Activated CD4-positive, alpha-beta T cell treated with anti-CD3 and anti-CD28 coated beads for 1 hour (primary cell): Measurements from ENCODE around the gene DTNA.
"Not testable (repeated sequence)": the region's sequence is repeated elsewhere in the genome, so short reads cannot be mapped to it uniquely, and the experiment has no call there.

ENCODE experiments used
- DNase-seq: peaks from one replicate; pipeline ENCODE4 v3.0.0-alpha.2; 2020

The DTNA gene

DNA sequence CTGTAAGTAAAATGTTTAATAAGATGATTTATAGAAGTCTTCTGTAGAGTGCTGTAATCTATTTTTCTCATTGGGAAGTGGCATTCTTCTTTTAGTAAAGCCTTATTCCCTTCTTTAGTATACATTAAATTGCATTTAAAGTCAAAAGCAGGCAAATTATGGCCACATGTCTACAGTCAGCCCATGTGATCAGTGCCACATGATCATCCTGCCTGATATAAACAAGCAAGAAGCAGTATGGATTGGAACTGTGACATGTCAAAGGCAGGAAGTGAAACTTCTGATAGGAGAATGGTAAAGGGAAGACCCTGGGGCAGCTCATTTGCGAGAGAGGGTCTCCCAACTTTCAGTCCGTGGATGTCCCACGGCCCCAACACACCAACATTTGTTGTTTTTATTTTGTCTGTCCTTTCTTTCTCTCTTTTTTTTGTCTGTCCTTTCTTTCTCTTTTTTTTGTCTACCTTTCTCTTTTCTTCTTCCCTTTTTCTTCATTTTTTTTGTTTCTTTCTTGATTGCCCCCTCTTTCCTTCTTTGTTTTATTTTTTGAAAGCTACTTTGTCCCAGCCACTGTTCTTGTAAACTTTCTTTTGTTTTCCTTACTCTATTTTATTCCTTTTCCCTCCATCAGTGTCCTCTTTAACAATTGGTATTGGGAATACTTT lies 154.9 kb downstream of the DTNA start:
- no peak for DNase-seq

DNA sequence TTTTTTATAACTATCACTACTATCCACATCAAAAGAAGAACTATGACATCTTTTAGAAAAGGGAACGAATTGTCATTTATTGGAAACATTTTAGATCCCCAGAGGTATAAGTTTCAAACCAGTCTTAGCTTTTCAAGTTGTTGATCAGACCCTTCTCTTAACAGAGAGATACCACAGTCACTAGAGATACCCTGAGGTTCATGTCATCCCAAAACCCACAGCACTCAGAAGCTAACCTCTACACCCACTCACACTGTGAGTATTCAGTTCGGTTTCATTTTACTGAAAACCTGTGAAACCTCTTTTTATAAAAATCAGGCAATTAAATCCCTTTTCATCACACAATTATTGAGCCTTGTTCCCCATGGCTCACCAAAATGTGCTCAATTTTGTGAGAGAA lies 156.2 kb downstream of the DTNA start:
- DNase-seq = no peak

DNA sequence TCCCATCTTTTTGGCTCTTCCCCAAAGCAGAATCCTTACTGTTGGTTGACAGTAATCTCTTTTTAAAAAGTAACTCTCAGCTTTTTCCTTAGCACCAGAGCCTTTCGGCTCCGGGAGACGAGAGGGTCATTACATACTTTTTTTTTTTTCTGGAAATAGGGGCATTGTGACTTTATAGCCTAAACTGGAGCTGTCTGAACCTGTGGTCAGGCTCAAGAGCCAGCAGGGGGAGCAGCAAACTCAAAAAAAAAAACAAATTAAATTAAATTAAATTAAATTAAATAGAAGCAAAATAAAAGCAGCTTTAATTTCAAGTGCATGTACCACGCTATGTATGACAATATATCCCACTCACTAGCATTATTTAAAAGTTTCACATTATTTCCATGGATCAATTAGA lies 156.6 kb downstream of the DTNA start:
- DNase-seq = no peak

DNA sequence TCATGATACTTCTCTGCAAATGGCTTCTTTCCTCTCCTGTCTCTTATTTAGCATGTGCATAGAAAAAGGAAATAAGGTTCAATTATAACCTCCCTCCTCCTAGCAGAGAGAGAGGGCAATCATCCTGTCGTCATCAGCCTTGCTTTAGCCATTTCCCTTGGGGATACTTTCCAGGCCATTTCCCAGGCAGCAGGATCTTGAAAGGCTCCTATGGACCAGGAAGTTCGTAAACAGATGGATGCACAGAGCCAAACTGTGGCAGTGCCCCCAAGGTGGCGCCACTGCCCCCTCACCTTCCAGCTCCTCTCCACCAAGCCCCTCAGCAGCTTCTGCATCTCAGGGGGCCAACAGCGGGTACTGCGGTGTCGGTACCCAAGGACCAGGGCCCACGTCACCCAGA lies 157.4 kb downstream of the DTNA start:
- no peak for DNase-seq

DNA sequence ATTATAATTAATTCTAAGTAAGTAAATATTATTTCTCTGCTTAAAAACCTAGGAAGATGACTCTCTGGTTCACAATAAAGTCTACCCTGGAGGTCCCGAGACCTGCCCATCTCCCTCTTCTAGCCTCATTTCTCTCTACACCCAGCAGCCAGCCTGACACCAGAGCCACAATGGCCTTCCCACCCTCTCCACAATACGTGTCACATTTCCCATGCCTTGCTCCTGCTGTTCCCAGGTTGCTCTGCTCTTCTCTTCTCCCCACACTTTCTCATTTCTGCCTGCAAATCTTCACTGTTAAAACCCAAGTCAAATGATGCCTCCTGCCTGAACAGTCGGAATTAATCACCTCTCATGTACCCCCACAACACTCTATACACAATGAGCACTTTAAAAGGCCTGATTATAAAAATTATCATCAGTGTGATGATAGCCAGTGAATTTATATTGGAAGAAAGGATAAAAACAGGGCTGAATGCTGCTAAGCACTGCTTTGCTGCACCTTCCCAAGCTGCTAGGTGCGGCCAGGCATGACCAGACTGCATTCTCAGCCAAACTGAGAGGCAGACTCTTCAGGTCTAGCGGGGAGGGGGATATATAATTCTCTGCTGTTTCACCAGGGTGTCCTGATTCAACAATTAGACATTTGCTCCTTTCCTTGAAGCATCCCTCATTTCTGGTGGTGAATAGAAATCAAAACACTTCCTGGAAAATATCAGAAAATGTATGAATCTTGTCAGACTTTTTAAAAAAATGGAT lies 160.6 kb downstream of the DTNA start:
- DNase-seq = no peak

DNA sequence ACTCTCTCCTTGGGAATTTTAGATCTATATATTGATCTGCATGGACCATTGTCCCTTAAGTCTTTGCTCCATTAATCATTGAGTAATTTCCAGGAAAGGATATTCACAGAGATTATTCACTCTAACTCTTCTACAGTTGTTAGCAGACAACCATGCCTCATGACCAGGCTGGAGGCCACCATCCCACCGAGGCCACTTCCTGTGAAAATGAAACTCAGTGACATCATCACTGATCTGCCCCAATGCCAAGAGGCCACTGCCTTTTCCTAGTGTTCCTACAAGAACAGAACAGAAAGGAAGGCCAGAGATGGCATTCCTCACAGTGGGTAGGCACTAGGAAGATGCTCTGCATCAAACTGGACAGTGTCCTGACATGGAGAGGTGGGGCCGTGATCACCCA lies 161.3 kb downstream of the DTNA start:
- DNase-seq = no peak

DNA sequence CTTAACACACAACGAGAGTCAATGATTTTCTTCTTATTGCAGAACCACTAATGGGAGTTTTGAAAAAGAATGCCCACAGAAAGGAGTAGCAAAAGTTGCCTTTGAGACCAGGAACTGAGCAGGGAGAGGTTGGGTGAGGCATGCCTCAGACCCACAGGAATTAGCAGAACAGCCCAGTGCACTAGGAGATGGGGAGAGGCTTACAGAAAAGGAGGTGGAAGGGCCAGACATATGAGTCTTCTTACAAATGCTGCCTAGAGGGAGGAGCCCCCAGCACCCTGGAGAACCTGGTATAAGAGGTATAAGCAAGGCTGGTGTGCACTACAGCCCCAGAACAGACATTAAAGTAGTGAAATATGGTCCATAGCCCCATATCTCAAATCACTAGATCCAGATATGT lies 162.0 kb downstream of the DTNA start:
- no peak for DNase-seq

DNA sequence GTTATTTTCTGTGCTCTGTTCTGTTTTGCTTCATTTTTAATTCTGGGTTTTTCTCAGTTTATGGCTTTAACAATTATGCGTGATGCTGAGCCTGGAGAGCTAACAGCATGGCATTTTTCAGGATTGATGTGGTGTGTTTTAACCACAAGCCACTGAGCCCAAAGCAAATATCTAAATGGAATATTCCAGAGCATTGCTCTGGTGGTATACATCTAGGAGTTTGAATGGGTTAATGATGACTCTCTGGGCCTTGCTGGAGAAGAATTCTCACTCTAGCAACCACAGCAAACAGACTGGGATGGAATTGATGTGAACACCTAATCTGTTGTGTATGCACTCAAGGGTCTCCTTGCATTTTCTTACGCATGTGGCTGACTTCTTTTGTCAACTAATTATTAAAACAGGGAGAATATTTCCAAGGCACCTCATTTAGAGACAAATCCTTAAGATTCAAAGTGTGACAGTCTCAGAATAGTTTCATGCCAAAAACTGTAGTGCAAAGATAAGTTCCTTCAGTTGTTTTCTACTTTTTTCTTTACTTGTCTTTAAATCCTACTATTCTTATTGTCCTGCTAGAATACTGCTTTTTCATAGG lies 164.0 kb downstream of the DTNA start:
- DNase-seq = no peak

DNA sequence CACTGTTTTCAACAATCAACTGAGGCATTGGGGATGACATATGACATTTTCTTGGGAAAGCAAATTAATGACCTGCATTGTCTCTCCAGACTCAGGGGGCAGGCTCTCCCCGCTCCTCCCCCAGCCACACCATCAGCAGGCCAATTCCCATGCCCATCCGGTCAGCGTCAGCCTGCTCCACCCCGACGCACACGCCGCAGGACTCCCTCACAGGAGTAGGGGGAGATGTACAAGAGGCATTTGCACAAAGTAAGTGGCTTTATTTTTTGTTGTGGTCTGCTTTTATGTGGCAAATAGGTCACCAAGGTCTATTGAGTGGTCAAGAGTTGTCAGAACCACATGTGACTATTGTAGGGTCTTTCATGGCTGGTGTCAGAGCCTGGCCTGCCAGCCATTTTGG lies 165.1 kb downstream of the DTNA start:
- no peak for DNase-seq

DNA sequence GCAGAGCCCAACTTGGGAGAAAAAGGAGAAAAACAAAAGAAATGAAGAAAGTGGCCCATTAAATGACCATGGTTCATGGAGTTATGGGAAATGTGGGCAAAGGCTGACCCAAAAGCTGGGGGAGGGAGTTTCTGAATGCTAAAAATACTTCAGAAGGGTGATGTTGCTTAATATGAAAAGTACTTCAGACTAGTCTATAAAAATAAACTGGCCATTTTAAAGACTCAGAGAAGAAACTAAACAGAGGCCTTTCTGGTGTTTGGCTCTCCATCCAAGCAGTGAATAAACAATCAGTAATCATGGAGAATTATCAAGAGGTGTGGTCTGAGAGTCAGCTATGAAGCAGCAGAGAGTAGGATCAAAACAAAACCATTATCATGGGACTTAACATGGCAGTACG lies 170.3 kb downstream of the DTNA start:
- DNase-seq = no peak

DNA sequence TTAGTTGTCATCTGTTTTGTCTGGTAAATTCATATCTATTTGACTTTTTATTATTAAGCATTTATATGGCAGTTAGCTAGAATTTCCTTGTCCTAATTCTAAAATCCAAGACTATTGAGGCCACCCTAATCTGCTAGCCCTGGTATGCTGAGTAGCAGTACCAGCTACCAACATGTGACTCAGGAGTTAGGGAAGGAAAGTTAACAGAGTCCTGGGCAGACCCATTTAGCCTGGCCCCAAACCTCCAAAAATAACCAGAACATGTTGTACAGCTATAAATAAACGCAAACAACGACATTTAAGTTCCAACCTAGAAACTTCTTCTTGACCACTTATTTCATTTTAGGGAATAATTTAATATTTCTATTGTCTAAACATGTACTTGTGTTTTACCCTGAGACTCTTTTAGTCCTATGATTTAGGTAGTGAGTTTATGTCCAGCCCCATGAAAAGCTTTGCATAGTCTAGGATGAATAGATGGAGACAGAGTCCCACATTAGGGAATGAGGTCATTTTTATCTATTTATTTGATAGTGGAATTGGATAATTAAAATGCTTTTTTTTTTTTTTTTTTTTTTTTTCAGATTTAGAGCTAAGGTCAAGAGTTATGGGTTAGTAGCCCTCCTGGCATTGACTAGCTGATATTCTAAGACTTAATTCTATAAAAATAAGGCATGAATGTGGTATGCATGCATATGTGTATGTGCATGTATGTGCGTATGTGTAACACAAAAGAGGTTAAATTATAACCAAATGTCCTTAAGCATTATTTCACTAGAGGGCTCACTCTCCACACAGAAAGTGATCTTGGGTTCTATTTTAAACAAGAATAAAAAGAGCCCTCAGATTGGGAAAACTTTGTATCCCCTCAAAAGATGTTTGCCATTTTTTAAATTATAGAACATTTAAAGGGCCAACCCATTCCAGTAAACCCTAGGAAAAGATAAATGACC lies 171.1 kb downstream of the DTNA start:
- no peak for DNase-seq

DNA sequence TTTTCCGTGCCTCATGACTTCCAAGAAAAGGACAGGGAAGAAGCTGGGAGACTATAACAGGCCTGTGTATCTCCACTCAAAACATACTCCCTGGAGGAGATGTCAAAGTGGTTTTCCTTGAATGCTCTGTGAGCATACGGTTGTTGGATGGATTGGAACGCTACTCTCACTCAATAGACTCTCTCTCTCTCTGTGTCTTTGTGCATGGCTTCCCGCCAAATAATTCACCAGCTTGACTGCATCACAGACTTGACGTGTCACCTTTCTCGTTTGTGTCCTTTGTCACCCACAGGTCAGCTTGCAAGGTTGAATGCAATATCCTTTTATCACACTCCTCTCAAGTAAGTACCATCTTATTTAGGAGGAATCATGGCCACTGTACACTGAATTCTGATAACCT lies 174.3 kb downstream of the DTNA start:
- no peak for DNase-seq

DNA sequence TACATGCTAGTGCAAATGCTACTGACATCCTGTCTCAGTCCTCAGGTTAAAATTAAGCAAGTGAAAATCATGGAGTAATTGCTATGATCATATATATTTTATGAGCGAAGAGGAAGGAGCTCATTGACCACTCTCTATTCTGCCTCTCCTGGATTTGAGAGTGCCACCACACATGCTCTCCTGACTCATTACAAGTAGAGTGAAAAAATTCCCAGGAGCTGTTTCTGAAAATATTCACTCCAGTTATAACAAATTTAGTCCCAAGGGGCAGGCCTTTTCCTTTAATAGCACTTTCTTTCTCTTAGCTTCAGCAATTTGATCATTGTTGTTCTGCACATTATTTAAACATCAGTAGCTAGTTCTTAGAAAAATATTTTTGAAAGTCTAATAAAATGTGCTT lies 176.1 kb downstream of the DTNA start:
- DNase-seq = no peak

DNA sequence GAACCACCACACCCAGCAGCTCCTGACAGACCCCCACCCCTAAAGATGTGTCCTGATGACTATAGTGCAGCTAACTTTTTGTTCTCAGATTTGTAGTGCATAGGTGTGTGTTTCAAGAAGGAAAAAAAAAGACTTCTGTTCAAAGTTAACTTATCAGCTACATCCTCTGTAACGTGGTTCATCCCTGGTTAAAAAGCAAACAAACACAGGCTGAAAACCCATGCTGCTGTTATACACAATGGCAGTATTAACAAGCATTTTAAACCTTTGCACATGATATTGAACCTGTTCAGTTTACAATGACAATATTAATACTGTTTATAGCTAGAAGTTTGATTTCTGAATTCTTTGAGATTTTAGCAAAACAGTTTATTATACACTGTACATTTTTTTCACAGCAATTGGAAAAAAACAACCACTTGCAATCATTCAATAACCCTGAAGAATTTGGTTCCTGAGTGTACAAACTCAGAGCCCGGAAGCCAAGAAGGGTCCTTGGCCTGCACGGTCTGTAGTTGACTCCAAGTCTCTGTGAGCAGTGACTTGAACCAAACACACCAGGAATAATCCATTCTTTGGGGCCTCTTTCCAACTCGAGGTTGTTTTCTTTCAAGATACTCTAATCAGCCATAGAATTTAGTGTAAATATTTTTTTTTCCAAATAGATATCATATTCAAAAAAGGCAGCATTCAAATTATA lies 177.9 kb downstream of the DTNA start:
- no peak for DNase-seq

DNA sequence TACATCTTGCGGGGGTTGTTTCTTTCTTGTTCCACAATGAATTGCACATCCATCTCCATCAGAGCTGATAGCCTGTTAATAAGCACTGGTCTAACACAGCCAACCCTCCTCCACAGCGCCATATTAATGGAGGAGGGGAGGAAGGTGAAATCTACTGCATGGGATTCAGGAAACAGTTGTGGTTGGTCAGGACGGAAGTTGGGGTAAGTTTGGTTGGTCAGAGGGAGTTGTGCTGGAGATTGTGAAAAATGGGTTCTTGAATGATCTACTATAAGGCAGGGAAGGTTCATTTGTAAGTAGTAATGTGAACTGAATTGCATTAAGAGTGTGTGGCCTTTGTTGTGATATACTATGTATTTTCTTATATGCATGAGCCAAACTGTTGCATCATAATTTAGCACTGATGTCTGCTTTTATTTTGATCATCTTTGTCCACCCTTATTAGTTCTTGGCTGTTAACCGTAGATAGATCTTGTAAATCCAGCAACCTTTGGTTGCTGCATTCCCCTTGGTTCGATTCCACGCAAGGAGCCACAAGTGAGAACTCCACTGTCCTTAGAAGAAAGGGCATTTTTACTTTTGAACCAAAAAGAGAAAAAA lies 180.5 kb downstream of the DTNA start:
- no peak for DNase-seq

DNA sequence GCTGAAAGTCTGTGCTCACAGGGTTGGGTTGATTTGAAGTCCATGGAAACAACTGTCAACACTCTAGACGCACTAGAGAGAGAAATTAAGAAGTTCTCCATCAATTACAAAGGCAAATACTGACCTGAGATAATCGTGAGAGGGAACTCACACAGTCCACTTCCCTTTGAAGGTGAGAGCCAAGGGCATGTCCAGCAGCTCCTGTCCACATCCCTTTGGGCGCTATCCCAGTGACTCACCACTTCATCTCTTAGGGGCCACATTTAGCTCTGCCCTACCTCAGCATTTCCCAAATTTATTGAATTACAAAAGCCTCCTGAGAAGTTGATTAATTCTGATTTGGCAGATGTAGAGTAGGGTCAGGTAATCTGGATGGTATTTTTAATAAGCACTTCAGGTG lies 182.3 kb downstream of the DTNA start:
- no peak for DNase-seq

DNA sequence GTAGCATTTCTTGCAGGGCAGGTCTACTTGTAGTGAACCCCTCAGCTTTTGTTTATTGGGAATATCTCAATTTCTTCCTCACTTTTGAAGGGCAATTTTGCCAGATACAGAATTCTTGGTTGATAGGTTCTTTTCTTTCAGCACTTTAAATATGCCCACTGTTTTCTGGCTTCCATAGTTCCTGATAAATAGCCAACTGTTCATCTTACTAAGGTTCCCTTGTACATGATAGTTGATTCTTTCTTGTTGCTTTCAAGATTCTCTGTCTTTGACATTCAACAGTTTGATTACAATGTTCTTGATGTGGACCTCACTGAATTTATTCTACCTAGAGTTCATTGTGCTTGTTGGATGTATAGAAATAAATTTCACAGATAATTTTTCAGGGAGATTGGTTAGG lies 183.1 kb downstream of the DTNA start:
- DNase-seq = no peak

DNA sequence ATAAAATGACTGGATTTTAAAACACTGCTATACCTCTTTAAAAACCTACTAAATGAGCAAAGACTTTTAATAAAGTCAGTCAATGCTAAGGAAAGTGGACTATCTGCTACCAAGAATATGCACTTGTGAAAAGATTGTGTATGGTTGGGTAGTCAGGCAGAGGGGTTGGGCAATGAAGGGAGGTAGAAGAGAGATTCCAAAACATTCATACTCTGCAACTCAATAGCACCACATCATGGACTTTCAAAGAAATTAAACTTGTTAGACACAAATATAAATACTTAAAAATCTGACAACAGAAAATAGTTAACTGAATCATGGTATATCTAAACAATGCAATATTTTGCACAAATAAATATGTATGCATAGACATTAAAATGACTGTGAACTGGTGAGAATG lies 191.2 kb downstream of the DTNA start:
- DNase-seq = no peak

DNA sequence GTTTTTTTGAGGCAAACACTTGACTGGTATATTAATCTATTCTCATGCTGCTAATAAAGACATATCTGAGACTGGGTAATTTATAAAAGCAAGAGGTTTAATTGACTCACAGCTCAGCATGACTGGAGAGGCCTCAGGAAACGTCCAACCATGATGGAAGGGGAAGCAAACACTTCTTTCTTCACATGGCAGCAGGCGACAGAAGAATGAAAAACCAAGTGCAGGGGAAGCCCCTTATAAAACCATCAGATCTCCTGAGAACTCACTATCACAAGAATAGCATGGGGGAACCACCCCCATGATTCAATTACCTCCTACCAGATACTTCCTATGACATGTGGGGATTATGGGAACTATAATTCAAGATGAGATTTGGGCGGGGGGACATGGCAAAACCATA lies 194.9 kb downstream of the DTNA start:
- DNase-seq = no peak

DNA sequence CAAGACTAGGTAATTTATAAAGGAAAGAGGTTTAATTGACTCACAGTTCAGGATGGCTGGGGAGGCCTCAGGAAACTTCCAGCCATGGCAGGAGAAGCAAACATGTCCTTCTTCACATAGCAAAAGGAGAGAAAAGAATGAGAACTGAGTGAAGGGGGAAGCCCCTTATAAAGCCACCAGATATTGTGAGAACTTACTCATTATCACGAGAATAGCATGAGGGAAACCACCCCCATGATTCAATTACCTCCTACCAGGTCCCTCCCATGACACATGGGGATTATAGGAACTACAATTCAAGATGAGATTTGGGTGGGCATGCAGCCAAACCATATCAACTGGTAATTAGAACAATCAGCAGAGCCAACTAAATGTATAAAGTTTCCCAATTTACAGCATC lies 196.9 kb downstream of the DTNA start:
- DNase-seq = not testable (repeated sequence)

DNA sequence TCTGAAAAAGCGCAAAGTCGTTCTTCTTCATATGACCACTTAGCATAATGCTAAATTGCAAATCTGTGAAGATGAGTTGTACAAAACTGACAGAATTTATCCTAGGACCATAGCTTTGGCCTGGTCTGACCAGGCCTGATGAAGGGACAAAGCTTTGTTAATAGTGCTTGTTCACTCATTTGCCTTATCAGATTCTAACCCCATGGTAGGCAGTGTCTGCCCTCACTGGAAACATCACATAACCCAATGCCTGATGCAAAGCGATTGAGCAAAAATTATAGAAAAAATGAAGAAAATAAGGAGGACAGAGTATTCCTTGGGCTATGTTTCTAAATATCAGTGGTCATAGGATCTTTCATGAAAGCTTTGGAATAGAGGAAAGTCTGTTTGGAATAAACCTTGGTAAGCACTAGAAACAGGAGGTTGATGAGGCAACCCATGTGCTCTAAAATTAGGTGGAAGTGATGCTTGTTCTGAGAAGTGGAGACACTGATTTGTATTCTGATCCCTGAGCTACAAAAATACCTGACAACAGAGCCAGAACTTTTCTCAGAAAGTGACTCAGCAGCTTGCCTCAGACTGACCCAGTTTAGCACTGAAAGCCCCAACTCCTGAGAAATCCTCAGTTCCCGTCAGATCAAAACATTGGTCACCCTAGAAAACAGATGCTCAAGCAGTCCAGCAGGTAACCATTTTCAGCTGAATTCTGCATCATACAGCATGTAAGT lies 199.7 kb downstream of the DTNA start:
- no peak for DNase-seq

DNA sequence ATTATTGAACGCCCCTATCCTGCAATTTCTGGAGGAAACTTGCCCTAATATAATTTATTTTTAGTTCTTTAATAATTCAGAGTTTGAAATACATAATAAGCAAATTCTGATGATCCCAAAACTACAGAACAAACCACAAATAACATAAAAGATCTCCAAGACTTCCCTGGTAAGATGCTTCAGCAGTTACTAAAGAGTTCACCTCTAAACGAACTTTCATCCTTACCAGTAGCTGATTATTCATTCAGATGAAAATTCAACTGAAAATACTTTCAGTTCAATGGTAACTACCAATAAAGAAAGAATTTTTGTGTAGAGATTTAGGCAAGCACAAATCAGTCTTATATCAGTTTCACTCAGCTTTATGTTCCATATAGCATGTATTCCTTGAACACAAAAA lies 201.0 kb downstream of the DTNA start:
- DNase-seq = no peak
